H9 (cell line): ENCODE results near the gene MREG. TPM values are rescaled to one million over a fixed set of nuclear protein-coding genes. Genes with fewer than 3 reads are reported as not detected.

Source experiments
- DNase-seq: peaks from one replicate; pipeline ENCODE4 v3.0.0-alpha.2; 2017
- H2AFZ ChIP-seq: one replicate; pipeline ENCODE4 v1.6.1; 2013; ENCODE audit warnings: mild to moderate bottlenecking, low read length, control low read depth, moderate library complexity
- H2AK5ac ChIP-seq: 2 replicates; pipeline ENCODE4 v1.6.1; 2013; ENCODE audit warnings: low read length, control low read depth, mixed read lengths; ENCODE audit not compliant: insufficient read length
- H2BK120ac ChIP-seq: one replicate; pipeline ENCODE4 v1.6.1; 2013; ENCODE audit warnings: low read depth, mild to moderate bottlenecking, low read length, control low read depth, inconsistent platforms; ENCODE audit not compliant: poor library complexity, severe bottlenecking
- H2BK12ac ChIP-seq: 2 replicates; pipeline ENCODE4 v1.6.1; 2013; ENCODE audit warnings: low read length, control low read depth, mixed read lengths, low read depth; ENCODE audit not compliant: insufficient read length
- H2BK15ac ChIP-seq: 2 replicates; pipeline ENCODE4 v1.6.1; 2013; ENCODE audit warnings: low read depth, low read length, control low read depth
- H2BK20ac ChIP-seq: one replicate; pipeline ENCODE4 v1.6.1; 2013; ENCODE audit warnings: low read depth, mild to moderate bottlenecking, low read length, control low read depth, inconsistent platforms; ENCODE audit not compliant: poor library complexity, severe bottlenecking
- H2BK5ac ChIP-seq: 2 replicates; pipeline ENCODE4 v1.6.1; 2013; ENCODE audit warnings: low read length, control low read depth, mixed read lengths; ENCODE audit not compliant: insufficient read length
- H3K14ac ChIP-seq: 2 replicates; pipeline ENCODE4 v1.6.1; 2013; ENCODE audit warnings: low read length, control low read depth; ENCODE audit not compliant: insufficient read depth
- H3K18ac ChIP-seq: 2 replicates; pipeline ENCODE4 v1.6.1; 2013; ENCODE audit warnings: low read depth, mild to moderate bottlenecking, mixed read lengths, low read length, control low read depth; ENCODE audit not compliant: insufficient read length
- H3K23ac ChIP-seq: 2 replicates; pipeline ENCODE4 v1.6.1; 2013; ENCODE audit warnings: low read length, control low read depth, mixed read lengths, low read depth; ENCODE audit not compliant: insufficient read length
- H3K23me2 ChIP-seq: 2 replicates; pipeline ENCODE4 v1.6.1; 2013; ENCODE audit warnings: low read depth, mild to moderate bottlenecking, mixed read lengths, low read length, control low read depth; ENCODE audit not compliant: insufficient read length, poor library complexity, severe bottlenecking
- H3K27ac ChIP-seq: 2 replicates; pipeline ENCODE4 v1.5.1; 2013; ENCODE audit warnings: low read length, control low read depth, mixed read lengths, low read depth; ENCODE audit not compliant: insufficient read length
- H3K27me3 ChIP-seq: 2 replicates; pipeline ENCODE4 v1.6.1; 2013; ENCODE audit warnings: low read length, control low read depth, inconsistent platforms; ENCODE audit not compliant: insufficient read depth
- H3K4ac ChIP-seq: 2 replicates; pipeline ENCODE4 v1.6.1; 2013; ENCODE audit warnings: low read depth, mild to moderate bottlenecking, control low read depth, inconsistent platforms, low read length, moderate library complexity
- H3K4me1 ChIP-seq: 2 replicates; pipeline ENCODE4 v1.6.1; 2013; ENCODE audit warnings: low read length, control low read depth, inconsistent platforms; ENCODE audit not compliant: insufficient read depth
- H3K4me2 ChIP-seq: 2 replicates; pipeline ENCODE4 v1.6.1; 2013; ENCODE audit warnings: low read length, control low read depth, mixed read lengths; ENCODE audit not compliant: insufficient read length, insufficient read depth
- H3K56ac ChIP-seq: 2 replicates; pipeline ENCODE4 v1.6.1; 2013; ENCODE audit warnings: low read depth, mild to moderate bottlenecking, mixed read lengths, low read length, control low read depth; ENCODE audit not compliant: insufficient read length
- H3K79me1 ChIP-seq: 2 replicates; pipeline ENCODE4 v1.6.1; 2013; ENCODE audit warnings: low read depth, mild to moderate bottlenecking, moderate library complexity, low read length, control low read depth, inconsistent platforms; ENCODE audit not compliant: insufficient read depth, poor library complexity, severe bottlenecking
- H3K79me2 ChIP-seq: 2 replicates; pipeline ENCODE4 v1.6.1; 2013; ENCODE audit warnings: low read length, control low read depth, inconsistent platforms; ENCODE audit not compliant: insufficient read depth
- H3K9ac ChIP-seq: 2 replicates; pipeline ENCODE4 v1.6.1; 2013; ENCODE audit warnings: low read length, control low read depth, mixed read lengths; ENCODE audit not compliant: insufficient read length; ENCODE audit errors: extremely low read depth
- H3K9me3 ChIP-seq: one replicate; pipeline ENCODE4 v1.6.1; 2013; ENCODE audit warnings: low read depth, low read length, inconsistent platforms; ENCODE audit not compliant: control insufficient read depth
- H3T11ph ChIP-seq: one replicate; pipeline ENCODE4 v1.6.1; 2013; ENCODE audit warnings: mild to moderate bottlenecking, low read length, control low read depth, inconsistent platforms
- H4K20me1 ChIP-seq: one replicate; pipeline ENCODE4 v1.6.1; 2013; ENCODE audit not compliant: control insufficient read depth, insufficient read length, insufficient read depth
- H4K5ac ChIP-seq: 2 replicates; pipeline ENCODE4 v1.6.1; 2013; ENCODE audit warnings: low read depth, mild to moderate bottlenecking, mixed read lengths, low read length, control low read depth; ENCODE audit not compliant: insufficient read length
- H4K8ac ChIP-seq: replicated peaks from 2 replicates; pipeline ENCODE4 v1.6.1; 2013; ENCODE audit warnings: low read length, control low read depth, mixed read lengths, low read depth; ENCODE audit not compliant: insufficient read length
- H4K91ac ChIP-seq: 2 replicates; pipeline ENCODE4 v1.6.1; 2013; ENCODE audit warnings: low read depth, mild to moderate bottlenecking, moderate library complexity, mixed read lengths, low read length, control low read depth; ENCODE audit not compliant: insufficient read length
- H3K27ac Mint-ChIP-seq, 3 experiments: 2 replicates in 2 of 3; 3 replicates in 1 of 3; pipeline ENCODE4 v1.8.0; 2020 to 2021; ENCODE audit warnings: mixed read lengths in 3 of 3, mild to moderate bottlenecking in 1 of 3, moderate library complexity in 1 of 3
- H3K27me3 Mint-ChIP-seq: 2 replicates; pipeline ENCODE4 v1.8.0; 2021; ENCODE audit warnings: low read depth, mild to moderate bottlenecking, moderate library complexity, mixed read lengths
- H3K36me3 Mint-ChIP-seq, 3 experiments: 2 replicates in 2 of 3; 3 replicates in 1 of 3; pipeline ENCODE4 v1.8.0; 2020 to 2021; ENCODE audit warnings: low read depth in 3 of 3, mixed read lengths in 3 of 3; ENCODE audit not compliant: insufficient read depth in 1 of 3
- H3K4me1 Mint-ChIP-seq, 2 experiments: 2 replicates each; pipeline ENCODE4 v1.8.0; 2020; ENCODE audit warnings: mixed read lengths in 2 of 2
- H3K4me3 Mint-ChIP-seq, 2 experiments: 2 replicates in 1 of 2; 3 replicates in 1 of 2; pipeline ENCODE4 v1.8.0; 2020 to 2021; ENCODE audit warnings: mild to moderate bottlenecking in 2 of 2, mixed read lengths in 2 of 2, moderate library complexity in 1 of 2
- H3K9me3 Mint-ChIP-seq, 2 experiments: 2 replicates in 1 of 2; 3 replicates in 1 of 2; pipeline ENCODE4 v1.8.0; 2020; ENCODE audit warnings: mild to moderate bottlenecking in 2 of 2, mixed read lengths in 2 of 2, moderate library complexity in 1 of 2
- CTCF ChIP-seq: fragments of 200-600 bp; sonication (generic); conservative IDR thresholded peaks from 3 replicates; pipeline ENCODE4 v1.8.0; 2021; ENCODE audit warnings: antibody characterized with exemption, mild to moderate bottlenecking
- WGBS: extraction: QIAGEN DNeasy Blood & Tissue Kit; methylation state at CpG from one replicate; pipeline ENCODE4 v1.1.7; 2013; ENCODE audit warnings: missing lambda C conversion rate, low lambda C conversion rate, mixed read lengths; ENCODE audit not compliant: insufficient read length; ENCODE audit errors: extremely low coverage; 5-methylcytosine and 5-hydroxymethylcytosine counted together
- total RNA-seq: library from RNA; stranded (reverse); gene quantifications from 2 replicates; pipeline ENCODE4 v1.2.1, GENCODE V29; 2021

MREG gene
- total RNA-seq, 1 experiment from 2014 or later: 21.8 TPM

- no peak overlapping the region for H2BK120ac ChIP-seq
- no CpG with 5 or more reads among the region's 1 CpG for WGBS
- no peak overlapping the region for H3K9ac ChIP-seq
- H2BK15ac ChIP-seq: no peak overlapping the region
- H3K79me2 ChIP-seq: no peaks in the 10 kb centered on the region
- H3K4me1 ChIP-seq: no peaks in the 10 kb centered on the region
- H3K56ac ChIP-seq: no peak overlapping the region
- H4K91ac ChIP-seq: no peak overlapping the region
- no peak overlapping the region for H3K14ac ChIP-seq
- H3K27ac ChIP-seq: no peak overlapping the region
- H3K23ac ChIP-seq: no peak overlapping the region
- no peak overlapping the region for H4K8ac ChIP-seq
- no peak overlapping the region for H3K18ac ChIP-seq
- no peaks in the 10 kb centered on the region for H3K27me3 ChIP-seq
- no peak overlapping the region for H2BK20ac ChIP-seq
- no peaks in the 10 kb centered on the region for H3K23me2 ChIP-seq
- no peak overlapping the region for H2BK5ac ChIP-seq
- H4K5ac ChIP-seq: no peak overlapping the region
- peaks cover 2% of the 10 kb centered on the region for H4K20me1 ChIP-seq
- no peak overlapping the region for H3T11ph ChIP-seq
- no peak for DNase-seq
- no peak overlapping the region for H3K4ac ChIP-seq
- H2BK12ac ChIP-seq: no peak overlapping the region
- H3K4me1 Mint-ChIP-seq: peaks cover 4 to 12% of the 10 kb centered on the region in 2 experiments
- H3K36me3 Mint-ChIP-seq: peaks cover 5 to 20% (median 9%) of the 10 kb centered on the region in 3 experiments; a peak in 5 of 7 replicates
- no peaks in the 10 kb centered on the region for H3K9me3 ChIP-seq
- H3K27ac Mint-ChIP-seq: no peak overlapping the region
- no peak overlapping the region for H3K4me3 Mint-ChIP-seq
- no peak for TF ChIP-seq CTCF
- H2AK5ac ChIP-seq: no peak overlapping the region
- H3K79me1 ChIP-seq: no peaks in the 10 kb centered on the region
- no peak overlapping the region for H3K4me2 ChIP-seq
- no peaks in the 10 kb centered on the region for H3K9me3 Mint-ChIP-seq
- no peaks in the 10 kb centered on the region for H3K27me3 Mint-ChIP-seq
- no peak overlapping the region for H2AFZ ChIP-seq
Observed at GRCh38 chr2:216031960-216032689, 18.8 kb upstream of the MREG start.
